Mucosa of descending colon (tissue), 3 donors: Measurements from ENCODE around the gene COL13A1. TPM values are rescaled to one million over a fixed set of nuclear protein-coding genes. Genes with fewer than 3 reads are reported as not detected.

ENCODE experiments used
- ATAC-seq: fragments of 200-7000 bp; cut with Tn5 transposase; one replicate; pipeline ENCODE4 v1.9.1; 2020; ENCODE audit warnings: mild to moderate bottlenecking, moderate library complexity
- DNase-seq, 3 donors: peaks; one replicate each; pipeline ENCODE4 v3.0.0-alpha.2; 2020
- H3K36me3 ChIP-seq: fragments of 200-600 bp; one replicate; pipeline ENCODE4 v1.8.0; 2021; ENCODE audit warnings: low read depth, mild to moderate bottlenecking
- H3K4me1 ChIP-seq: fragments of 200-600 bp; one replicate; pipeline ENCODE4 v1.8.0; 2021; ENCODE audit warnings: low read depth, mild to moderate bottlenecking
- H3K4me3 ChIP-seq: fragments of 200-600 bp; one replicate; pipeline ENCODE4 v1.8.0; 2021; ENCODE audit warnings: mild to moderate bottlenecking
- H3K9me3 ChIP-seq: fragments of 200-600 bp; one replicate; pipeline ENCODE4 v1.8.0; 2021; ENCODE audit warnings: mild to moderate bottlenecking
- intact Hi-C, 2 donors: fragments of 100-400 bp; cut with DNase I in 1 of 2; cut with micrococcal nuclease in 1 of 2; formaldehyde crosslinking; loops; one replicate each; pipeline versions ENCODE4 v1.11.0 to v1.11.1; 2022; cut with DNase I, micrococcal nuclease
- total RNA-seq, 3 donors: library from RNA; stranded (reverse); fragmentation: NEBNext Ultra II Directional in 2 of 3; extraction: Animal tissue kit (Norgen Biotek cat#: 25700) in 2 of 3; gene quantifications; one replicate each; pipeline versions ENCODE4 v1.2.1 to v1.2.4, GENCODE V29; 2021 to 2023
- TF ChIP-seq, protein P1 (sequence below): fragments of 200-600 bp; IDR thresholded peaks from one replicate; pipeline ENCODE4 v1.8.0; 2022; ENCODE audit warnings: antibody characterized with exemption, mild to moderate bottlenecking
- donor health status: DM: no; HTN: no; CAD: no; lungs with moderate emphysema.
- donor health status: DM: no; HTN: no; CAD: no.
- donor health status: DM: no; HTN: yes; CAD: no.

Gene COL13A1
- total RNA-seq, 3 donors from 2014 or later, result 1.0 to 2.3 (median 1.0) TPM

DNA sequence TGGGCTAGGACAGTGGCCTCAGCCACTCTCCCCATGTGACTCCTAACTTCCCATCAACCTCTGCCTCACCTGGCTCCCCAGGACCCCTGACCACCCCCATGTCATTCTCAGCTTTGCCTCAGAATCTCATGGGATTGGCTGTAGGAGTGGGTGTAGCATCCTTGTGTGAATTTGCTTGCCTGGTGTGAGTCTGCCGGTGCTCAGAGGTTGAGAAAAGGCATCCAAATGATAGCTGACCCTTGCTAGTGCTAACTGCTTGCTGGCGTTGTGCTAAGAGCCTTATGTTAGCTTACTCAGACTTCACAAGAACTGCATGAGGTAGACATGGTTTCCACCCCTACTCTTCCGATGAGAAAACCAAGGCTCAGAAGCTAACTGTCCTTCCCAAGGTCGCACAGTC lies 74.2 kb downstream of the COL13A1 start:
- intact Hi-C loops, result no loop called here

DNA sequence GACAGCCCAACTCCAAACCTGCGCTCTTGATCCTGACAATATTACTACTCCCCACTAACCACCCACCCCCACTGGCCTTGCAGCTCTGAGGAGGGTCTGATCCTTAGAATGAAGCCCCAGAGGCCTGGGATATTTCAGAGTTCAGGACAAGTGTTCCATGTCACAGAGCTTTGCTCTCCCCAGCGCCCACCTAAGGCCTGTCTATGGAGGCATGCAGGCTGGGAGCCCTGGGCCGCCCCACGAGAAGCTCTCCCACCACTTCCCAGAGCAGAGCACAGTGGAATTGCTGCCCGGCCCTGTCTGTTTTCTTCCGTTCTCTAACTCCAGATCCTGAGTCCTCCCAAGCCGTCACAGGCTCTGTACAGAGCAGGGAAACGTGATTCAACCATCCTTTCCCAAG lies 74.6 kb downstream of the COL13A1 start:
- Histone ChIP-seq H3K9me3 (no peaks in the 10 kb centered on the region), H3K36me3 (no peaks in the 10 kb centered on the region), H3K4me3 (no peak overlapping the region), H3K4me1 (peaks cover 6% of the 10 kb centered on the region)
- TF ChIP-seq, protein P1, sequence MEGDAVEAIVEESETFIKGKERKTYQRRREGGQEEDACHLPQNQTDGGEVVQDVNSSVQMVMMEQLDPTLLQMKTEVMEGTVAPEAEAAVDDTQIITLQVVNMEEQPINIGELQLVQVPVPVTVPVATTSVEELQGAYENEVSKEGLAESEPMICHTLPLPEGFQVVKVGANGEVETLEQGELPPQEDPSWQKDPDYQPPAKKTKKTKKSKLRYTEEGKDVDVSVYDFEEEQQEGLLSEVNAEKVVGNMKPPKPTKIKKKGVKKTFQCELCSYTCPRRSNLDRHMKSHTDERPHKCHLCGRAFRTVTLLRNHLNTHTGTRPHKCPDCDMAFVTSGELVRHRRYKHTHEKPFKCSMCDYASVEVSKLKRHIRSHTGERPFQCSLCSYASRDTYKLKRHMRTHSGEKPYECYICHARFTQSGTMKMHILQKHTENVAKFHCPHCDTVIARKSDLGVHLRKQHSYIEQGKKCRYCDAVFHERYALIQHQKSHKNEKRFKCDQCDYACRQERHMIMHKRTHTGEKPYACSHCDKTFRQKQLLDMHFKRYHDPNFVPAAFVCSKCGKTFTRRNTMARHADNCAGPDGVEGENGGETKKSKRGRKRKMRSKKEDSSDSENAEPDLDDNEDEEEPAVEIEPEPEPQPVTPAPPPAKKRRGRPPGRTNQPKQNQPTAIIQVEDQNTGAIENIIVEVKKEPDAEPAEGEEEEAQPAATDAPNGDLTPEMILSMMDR, result no peak
- DNase-seq (peak in 1 of 3 donors; percentile 14), ATAC-seq (no peak)
- intact Hi-C loops, result no loop called here

More for the DNA sequence above, 74.2 kb downstream of the COL13A1 start:
- Histone ChIP-seq H3K4me1 (peaks cover 6% of the 10 kb centered on the region), H3K4me3 (no peak overlapping the region), H3K9me3 (no peaks in the 10 kb centered on the region), H3K36me3 (no peaks in the 10 kb centered on the region)
- DNase-seq (no peak), ATAC-seq (no peak)
- TF ChIP-seq, protein P1, result no peak

GRCh38 chr10:69876931-69877330 lies 75.2 kb downstream of the COL13A1 start:
- intact Hi-C loops, result no loop called here
- Histone ChIP-seq H3K36me3 (no peaks in the 10 kb centered on the region), H3K9me3 (no peaks in the 10 kb centered on the region), H3K4me1 (peaks cover 6% of the 10 kb centered on the region), H3K4me3 (no peak overlapping the region)
- no peak for ATAC-seq
- no peak for DNase-seq
- TF ChIP-seq, protein P1, result no peak

- intact Hi-C loops, result no loop called here
- TF ChIP-seq, protein P1, result no peak
- Histone ChIP-seq H3K4me1 (peaks cover 6% of the 10 kb centered on the region), H3K9me3 (no peaks in the 10 kb centered on the region), H3K4me3 (no peak overlapping the region), H3K36me3 (no peaks in the 10 kb centered on the region)
- DNase-seq, result peak in 1 of 3 donors; percentile 46
- no peak for ATAC-seq
These were observed 76.3 kb downstream of the COL13A1 start for GRCh38 chr10:69878038-69878437.

- no peak for DNase-seq
- Histone ChIP-seq H3K4me1 (peaks cover 11% of the 10 kb centered on the region), H3K4me3 (no peak overlapping the region), H3K9me3 (no peaks in the 10 kb centered on the region), H3K36me3 (no peaks in the 10 kb centered on the region)
- TF ChIP-seq, protein P1, result no peak
- intact Hi-C loops, result no loop called here
- ATAC-seq, result no peak
These were observed 77.2 kb downstream of the COL13A1 start for GRCh38 chr10:69878951-69879350.

- intact Hi-C loops, result no loop called here
- DNase-seq (peak in 1 of 3 donors; percentile 15), ATAC-seq (no peak)
- H3K4me3 ChIP-seq, result no peak overlapping the region
- no peaks in the 10 kb centered on the region for H3K36me3 ChIP-seq
- TF ChIP-seq, protein P1, result no peak
- peaks cover 17% of the 10 kb centered on the region for H3K4me1 ChIP-seq
- no peaks in the 10 kb centered on the region for H3K9me3 ChIP-seq
These were observed 78.0 kb downstream of the COL13A1 start for GRCh38 chr10:69879634-69880257.
